Measurements from ENCODE around the gene UFL1.

Gene UFL1

DNA sequence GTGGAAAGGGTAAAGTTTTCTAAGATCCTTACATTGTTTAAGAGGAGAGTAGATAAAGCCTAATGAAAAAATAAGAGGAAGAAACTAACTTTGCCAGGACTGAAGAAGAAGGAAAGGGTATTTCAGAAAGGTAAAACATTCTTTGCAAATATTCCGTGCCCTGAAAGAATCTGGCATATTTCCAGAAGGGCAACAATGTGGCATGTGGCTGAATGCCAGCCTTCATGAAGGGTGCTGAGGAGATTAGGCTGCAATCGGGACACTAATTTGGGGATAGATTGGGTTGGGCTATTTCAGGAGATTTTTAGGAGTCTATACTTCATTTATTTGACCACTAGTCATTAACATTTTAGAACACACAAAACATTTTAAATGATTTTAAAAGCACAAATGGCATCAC lies 16.2 kb upstream of the UFL1 start:
- DNase-seq (ENCODE audit: low read depth, low spot score): no peak
- POLR2A ChIA-PET: no interaction called here
- CTCF ChIA-PET: no interaction called here

DNA sequence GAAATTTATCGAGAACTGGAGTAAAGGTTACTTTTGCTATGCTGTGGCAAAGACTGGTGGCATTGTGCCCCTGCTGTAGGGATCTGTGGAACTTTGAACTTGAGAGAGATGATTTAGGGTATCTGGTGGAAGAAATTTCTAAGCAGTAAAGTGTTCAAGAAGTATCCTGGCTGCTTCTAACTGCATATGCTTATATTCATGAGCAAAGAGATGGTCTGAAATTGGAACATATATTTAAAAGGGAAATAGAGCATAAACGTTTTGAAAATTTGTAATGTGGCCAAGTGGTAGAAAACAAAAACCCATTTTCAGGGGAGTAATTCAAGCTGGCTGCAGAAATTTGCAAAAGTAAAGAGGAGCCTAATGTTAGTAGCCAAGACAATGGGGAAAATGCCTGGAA lies 12.3 kb upstream of the UFL1 start:
- no peak for DNase-seq (ENCODE audit: low read depth, low spot score)
- CTCF ChIA-PET: no interaction called here
- POLR2A ChIA-PET: no interaction called here
- TF ChIP-seq, protein P1, sequence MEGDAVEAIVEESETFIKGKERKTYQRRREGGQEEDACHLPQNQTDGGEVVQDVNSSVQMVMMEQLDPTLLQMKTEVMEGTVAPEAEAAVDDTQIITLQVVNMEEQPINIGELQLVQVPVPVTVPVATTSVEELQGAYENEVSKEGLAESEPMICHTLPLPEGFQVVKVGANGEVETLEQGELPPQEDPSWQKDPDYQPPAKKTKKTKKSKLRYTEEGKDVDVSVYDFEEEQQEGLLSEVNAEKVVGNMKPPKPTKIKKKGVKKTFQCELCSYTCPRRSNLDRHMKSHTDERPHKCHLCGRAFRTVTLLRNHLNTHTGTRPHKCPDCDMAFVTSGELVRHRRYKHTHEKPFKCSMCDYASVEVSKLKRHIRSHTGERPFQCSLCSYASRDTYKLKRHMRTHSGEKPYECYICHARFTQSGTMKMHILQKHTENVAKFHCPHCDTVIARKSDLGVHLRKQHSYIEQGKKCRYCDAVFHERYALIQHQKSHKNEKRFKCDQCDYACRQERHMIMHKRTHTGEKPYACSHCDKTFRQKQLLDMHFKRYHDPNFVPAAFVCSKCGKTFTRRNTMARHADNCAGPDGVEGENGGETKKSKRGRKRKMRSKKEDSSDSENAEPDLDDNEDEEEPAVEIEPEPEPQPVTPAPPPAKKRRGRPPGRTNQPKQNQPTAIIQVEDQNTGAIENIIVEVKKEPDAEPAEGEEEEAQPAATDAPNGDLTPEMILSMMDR (IDR thresholded peaks at IDR 0.05; ENCODE audit: insufficient read depth, low read length, missing control alignments): no peak
- no peak overlapping the region for H3K4me3 ChIP-seq (ENCODE audit: low read depth, low read length)

More for the DNA sequence above, 16.2 kb upstream of the UFL1 start:
- TF ChIP-seq, protein P1 (IDR thresholded peaks at IDR 0.05; ENCODE audit: insufficient read depth, low read length, missing control alignments): no peak
- no peak overlapping the region for H3K4me3 ChIP-seq (ENCODE audit: low read depth, low read length)

DNA sequence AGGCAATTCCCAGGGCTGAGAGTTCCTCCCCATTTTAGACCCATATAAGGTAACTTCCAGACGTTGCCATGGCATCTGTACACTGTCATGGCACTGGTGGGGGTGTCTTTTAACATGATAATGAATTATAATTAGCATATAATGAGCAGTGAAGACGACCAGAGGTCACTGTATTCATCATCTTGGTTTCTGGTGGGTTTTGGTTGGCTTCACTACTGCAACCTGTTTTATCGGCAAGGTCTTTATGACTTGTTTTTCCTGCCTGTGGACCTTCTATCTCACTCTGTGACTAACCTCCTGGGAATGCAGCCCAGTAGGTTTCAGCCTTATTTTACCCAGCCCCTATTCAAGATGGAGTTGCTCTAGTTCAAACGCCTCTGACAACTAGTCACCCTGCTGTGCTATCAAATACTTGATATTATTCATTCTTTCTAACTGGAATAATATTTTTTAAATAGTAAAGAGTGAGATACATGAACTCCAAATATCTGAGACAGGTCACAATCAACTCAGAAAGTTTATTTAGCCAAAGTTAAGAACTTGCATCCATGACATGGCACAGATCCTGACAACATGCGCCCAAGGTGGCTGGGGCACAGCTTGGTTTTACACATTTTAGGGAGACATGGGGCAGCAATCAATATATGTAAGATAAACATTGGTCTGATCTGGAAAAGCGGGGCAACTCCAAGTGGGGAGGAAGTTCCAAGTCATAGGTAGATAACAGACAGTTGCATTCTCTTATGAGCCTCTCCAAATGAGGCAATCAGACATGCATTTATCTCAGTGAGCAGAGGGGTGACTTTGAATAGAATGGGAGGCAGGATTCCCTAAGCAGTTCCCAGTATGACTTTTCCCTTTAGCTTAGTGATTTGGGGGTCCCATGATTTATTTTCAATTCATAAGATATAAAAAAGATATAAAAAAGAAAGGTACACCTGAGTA lies 1.2 kb upstream of the UFL1 start:
- H3K4me3 ChIP-seq (ENCODE audit: low read depth, low read length): peak overlapping the region; percentile 84
- ChIA-PET CTCF (no interaction called here), POLR2A (no interaction called here)
- TF ChIP-seq, protein P1 (IDR thresholded peaks at IDR 0.05; ENCODE audit: insufficient read depth, low read length, missing control alignments): no peak
- DNase-seq (ENCODE audit: low read depth, low spot score): no peak

DNA sequence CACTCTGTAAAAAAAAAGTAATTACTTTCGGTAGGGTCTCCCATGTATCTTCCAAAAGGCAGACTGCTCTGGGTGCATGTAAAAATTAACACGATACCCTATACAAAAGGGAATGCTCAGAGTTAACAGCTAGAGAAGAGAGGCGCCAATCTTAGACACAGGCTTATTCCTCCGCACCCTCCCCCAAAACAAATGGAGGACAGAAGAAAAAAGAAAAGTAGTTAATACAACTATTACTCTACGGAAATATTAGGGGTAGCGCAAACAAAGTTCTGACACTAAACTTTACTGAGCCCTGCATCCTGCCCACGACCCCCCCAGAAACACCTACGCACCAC lies 331 bp upstream of the UFL1 start:
- DNase-seq (ENCODE audit: low read depth, low spot score): no peak

DNA sequence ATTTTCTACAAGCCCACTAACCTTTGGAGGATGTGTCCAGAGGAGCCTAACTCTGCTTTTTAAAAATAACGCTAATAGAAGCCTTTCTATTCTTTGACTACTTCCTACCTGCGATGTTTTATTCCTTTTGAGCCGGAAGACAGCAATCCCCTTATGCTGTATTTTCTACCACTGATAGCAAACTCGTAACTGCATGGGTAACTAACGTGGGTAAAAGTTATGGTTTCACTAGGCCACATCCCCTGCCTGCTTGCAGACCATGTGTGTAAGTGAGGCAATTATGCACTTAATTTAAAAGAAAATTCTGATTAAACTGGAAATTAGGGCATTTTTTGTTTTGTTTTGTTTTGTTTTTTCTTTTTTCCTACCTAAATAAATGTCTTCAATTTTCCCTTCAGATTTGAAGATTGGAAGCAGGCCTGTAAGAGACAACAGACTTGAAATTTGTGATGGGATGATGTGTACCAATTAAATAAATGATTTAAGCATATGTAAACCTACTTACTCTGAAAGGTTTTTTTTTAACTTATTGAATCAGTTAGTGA lies 931 bp downstream of the UFL1 start:
- POLR2A ChIA-PET: interaction anchor here (1.1 kb wide), 1 partner anchor 30 kb away, joined by 3 read pairs; no protein-coding TSS in a partner anchor
- TF ChIP-seq, protein P1 (IDR thresholded peaks at IDR 0.05; ENCODE audit: insufficient read depth, low read length, missing control alignments): no peak
- no peak for DNase-seq (ENCODE audit: low read depth, low spot score)
- peak overlapping the region; percentile 84 for H3K4me3 ChIP-seq (ENCODE audit: low read depth, low read length)
- CTCF ChIA-PET: no interaction called here

More for the DNA sequence above, 331 bp upstream of the UFL1 start:
- H3K4me3 ChIP-seq (ENCODE audit: low read depth, low read length): peak overlapping the region; percentile 84
- ChIA-PET POLR2A (no interaction called here), CTCF (no interaction called here)
- TF ChIP-seq, protein P1 (IDR thresholded peaks at IDR 0.05; ENCODE audit: insufficient read depth, low read length, missing control alignments): no peak

DNA sequence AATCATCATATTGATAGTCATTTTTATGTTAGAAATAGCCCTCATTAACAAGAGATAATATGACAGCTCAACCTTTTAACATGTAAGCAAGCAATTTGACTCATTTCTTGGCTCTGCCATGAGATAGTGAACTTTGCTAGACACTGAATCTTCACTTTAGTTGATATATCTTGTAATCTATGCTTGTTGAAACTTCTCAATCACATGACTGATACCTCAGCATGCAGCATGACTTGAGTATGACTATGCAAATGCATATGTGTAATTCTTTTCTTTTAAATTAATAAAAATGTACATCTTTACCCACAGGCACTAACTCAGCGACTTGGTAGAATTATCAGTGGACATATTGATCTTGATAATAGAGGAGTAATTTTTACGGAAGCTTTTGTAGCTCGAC lies 6.6 kb downstream of the UFL1 start:
- TF ChIP-seq, protein P1 (IDR thresholded peaks at IDR 0.05; ENCODE audit: insufficient read depth, low read length, missing control alignments): no peak
- ChIA-PET POLR2A (no interaction called here), CTCF (interaction anchor here (1.2 to 1.6 kb wide), 2 partner anchors 16 to 370 kb away, joined by 3 read pairs; partner anchors contain the start of gene NDUFAF4)
- no peak overlapping the region for H3K4me3 ChIP-seq (ENCODE audit: low read depth, low read length)
- DNase-seq (ENCODE audit: low read depth, low spot score): no peak
